ENCODE data around the gene MTM1.

MTM1 gene

GRCh38 chrX:150599226-150599625, 30.8 kb downstream of the MTM1 start:
- FAIRE-seq, result no peak
- no peak for DNase-seq (ENCODE audit: insufficient read length, low spot score)

- no peak for FAIRE-seq
- DNase-seq (ENCODE audit: insufficient read length, low spot score), result no peak
Observed at GRCh38 chrX:150602296-150602695, 33.9 kb downstream of the MTM1 start.

- no peak for FAIRE-seq
- no peak for DNase-seq (ENCODE audit: insufficient read length, low spot score)
Observed at GRCh38 chrX:150602743-150603142, 34.3 kb downstream of the MTM1 start.

- FAIRE-seq (no peak), DNase-seq (ENCODE audit: insufficient read length, low spot score) (no peak)
Observed at GRCh38 chrX:150605603-150606002, 37.2 kb downstream of the MTM1 start.

- DNase-seq (ENCODE audit: insufficient read length, low spot score) (no peak), FAIRE-seq (no peak)
Observed at GRCh38 chrX:150607201-150607600, 38.8 kb downstream of the MTM1 start.

- FAIRE-seq (no peak), DNase-seq (ENCODE audit: insufficient read length, low spot score) (no peak)
Observed at GRCh38 chrX:150610043-150610442, 41.6 kb downstream of the MTM1 start.

- FAIRE-seq (no peak), DNase-seq (ENCODE audit: insufficient read length, low spot score) (no peak)
Observed at GRCh38 chrX:150610446-150610845, 42.0 kb downstream of the MTM1 start.

- FAIRE-seq, result no peak
- DNase-seq (ENCODE audit: insufficient read length, low spot score), result no peak
Observed at GRCh38 chrX:150615356-150615755, 46.9 kb downstream of the MTM1 start.

- DNase-seq (ENCODE audit: insufficient read length, low spot score) (no peak), FAIRE-seq (peak; percentile 83)
Observed at GRCh38 chrX:150616179-150616862, 47.9 kb downstream of the MTM1 start.

- FAIRE-seq (no peak), DNase-seq (ENCODE audit: insufficient read length, low spot score) (no peak)
Observed at GRCh38 chrX:150616863-150617198, 48.4 kb downstream of the MTM1 start.

GRCh38 chrX:150621652-150622051, 53.2 kb downstream of the MTM1 start:
- FAIRE-seq, result peak; percentile 21

GRCh38 chrX:150623583-150623982, 55.2 kb downstream of the MTM1 start:
- FAIRE-seq (no peak), DNase-seq (ENCODE audit: insufficient read length, low spot score) (no peak)

More at GRCh38 chrX:150621652-150622051, 53.2 kb downstream of the MTM1 start:
- DNase-seq (ENCODE audit: insufficient read length, low spot score), result no peak

GRCh38 chrX:150625097-150625496, 56.7 kb downstream of the MTM1 start:
- DNase-seq (ENCODE audit: insufficient read length, low spot score) (no peak), FAIRE-seq (no peak)

GRCh38 chrX:150625875-150626274, 57.5 kb downstream of the MTM1 start:
- DNase-seq (ENCODE audit: insufficient read length, low spot score) (no peak), FAIRE-seq (no peak)

GRCh38 chrX:150627957-150628356, 59.5 kb downstream of the MTM1 start:
- FAIRE-seq (peak; percentile 26), DNase-seq (ENCODE audit: insufficient read length, low spot score) (no peak)

GRCh38 chrX:150635952-150636351, 67.5 kb downstream of the MTM1 start:
- FAIRE-seq, result peak; percentile 83
- DNase-seq (ENCODE audit: insufficient read length, low spot score), result no peak

- FAIRE-seq (peak; percentile 31), DNase-seq (ENCODE audit: insufficient read length, low spot score) (no peak)
Observed at GRCh38 chrX:150642423-150642822, 74.0 kb downstream of the MTM1 start.

- no peak for DNase-seq (ENCODE audit: insufficient read length, low spot score)
- FAIRE-seq, result no peak
Observed at GRCh38 chrX:150643271-150643670, 74.8 kb downstream of the MTM1 start.

GRCh38 chrX:150643958-150644357, 75.5 kb downstream of the MTM1 start:
- no peak for FAIRE-seq
- DNase-seq (ENCODE audit: insufficient read length, low spot score), result no peak

- no peak for DNase-seq (ENCODE audit: insufficient read length, low spot score)
- no peak for FAIRE-seq
Observed at GRCh38 chrX:150644422-150644821, 76.0 kb downstream of the MTM1 start.

- DNase-seq (ENCODE audit: insufficient read length, low spot score) (no peak), FAIRE-seq (no peak)
Observed at GRCh38 chrX:150647331-150647730, 78.9 kb downstream of the MTM1 start.

- no peak for DNase-seq (ENCODE audit: insufficient read length, low spot score)
- no peak for FAIRE-seq
Observed at GRCh38 chrX:150648296-150648940, 80.0 kb downstream of the MTM1 start.

Measured in GM19239 (cell line).